ENCODE results near the gene LHFPL4.

DNA sequence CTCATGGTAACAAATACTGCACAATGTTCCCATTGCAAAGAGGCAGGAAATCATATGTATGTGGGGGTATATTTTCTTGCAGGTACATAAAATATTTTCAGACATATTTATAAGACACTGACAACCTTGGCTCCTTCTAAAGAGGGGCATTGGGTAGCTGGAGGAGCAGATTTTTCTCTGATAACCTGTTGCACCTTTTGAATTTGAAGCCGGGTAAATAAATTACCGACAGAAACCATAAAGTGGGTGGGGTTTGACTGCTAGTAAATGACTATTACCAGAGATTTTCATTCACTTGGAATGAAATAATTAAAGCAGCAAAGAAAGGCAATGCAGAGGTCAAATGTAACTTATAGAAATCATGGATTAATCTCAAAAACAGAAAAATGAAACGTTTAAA is 19.2 kb downstream of the LHFPL4 start:
- TF ChIP-seq, protein P1, sequence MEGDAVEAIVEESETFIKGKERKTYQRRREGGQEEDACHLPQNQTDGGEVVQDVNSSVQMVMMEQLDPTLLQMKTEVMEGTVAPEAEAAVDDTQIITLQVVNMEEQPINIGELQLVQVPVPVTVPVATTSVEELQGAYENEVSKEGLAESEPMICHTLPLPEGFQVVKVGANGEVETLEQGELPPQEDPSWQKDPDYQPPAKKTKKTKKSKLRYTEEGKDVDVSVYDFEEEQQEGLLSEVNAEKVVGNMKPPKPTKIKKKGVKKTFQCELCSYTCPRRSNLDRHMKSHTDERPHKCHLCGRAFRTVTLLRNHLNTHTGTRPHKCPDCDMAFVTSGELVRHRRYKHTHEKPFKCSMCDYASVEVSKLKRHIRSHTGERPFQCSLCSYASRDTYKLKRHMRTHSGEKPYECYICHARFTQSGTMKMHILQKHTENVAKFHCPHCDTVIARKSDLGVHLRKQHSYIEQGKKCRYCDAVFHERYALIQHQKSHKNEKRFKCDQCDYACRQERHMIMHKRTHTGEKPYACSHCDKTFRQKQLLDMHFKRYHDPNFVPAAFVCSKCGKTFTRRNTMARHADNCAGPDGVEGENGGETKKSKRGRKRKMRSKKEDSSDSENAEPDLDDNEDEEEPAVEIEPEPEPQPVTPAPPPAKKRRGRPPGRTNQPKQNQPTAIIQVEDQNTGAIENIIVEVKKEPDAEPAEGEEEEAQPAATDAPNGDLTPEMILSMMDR (conservative IDR thresholded peaks at IDR 0.05) = no peak
- no peak for TF ChIP-seq EZH2 (IDR thresholded peaks at IDR 0.05; ENCODE audit: low read depth)

All from PC-9 (cell line).